OCI-LY7 (cell line): ENCODE data around the gene P2RX5. TPM values are rescaled to one million over a fixed set of nuclear protein-coding genes. Genes with fewer than 3 reads are reported as not detected.

ENCODE experiments used
- BruUV-seq: library from RNA; stranded (reverse); fragments of 400-500 nt; replicated peaks from 2 replicates; lab custom pipeline; 2021; lab: Mats Ljungman, UMichigan
- CTCF ChIA-PET: fragments of 300-600 bp; sonication (Branson Sonifier 250); formaldehyde crosslinking; loops from one replicate; lab custom pipeline; 2022; ENCODE audit warnings: antibody characterized with exemption; ENCODE audit not compliant: unreplicated experiment; lab: Charles Lee
- POLR2A ChIA-PET: fragments of 300-600 bp; sonication (Branson Sonifier 250); formaldehyde crosslinking; loops from one replicate; lab custom pipeline; 2022; ENCODE audit warnings: antibody characterized with exemption; lab: Charles Lee
- DNase-seq: peaks from one replicate; pipeline ENCODE4 v3.0.0-alpha.2; 2015; ENCODE audit warnings: low spot score
- H2AFZ ChIP-seq: fragments of 200-600 bp; sonication (generic), shearing (Covaris generic); 2 replicates; pipeline ENCODE4 v1.6.1; 2014; ENCODE audit warnings: mild to moderate bottlenecking, antibody characterized with exemption, low read length, moderate library complexity
- H3K27ac ChIP-seq: fragments of 200-600 bp; sonication (generic); 2 replicates; pipeline ENCODE4 v1.5.1; 2014; ENCODE audit warnings: mixed run types, low read depth, mild to moderate bottlenecking, moderate library complexity, low read length, inconsistent platforms; ENCODE audit not compliant: poor library complexity, severe bottlenecking
- H3K36me3 ChIP-seq: fragments of 200-600 bp; sonication (generic); 2 replicates; pipeline ENCODE4 v1.6.1; 2014; ENCODE audit warnings: mild to moderate bottlenecking, antibody characterized with exemption, low read length, moderate library complexity, mixed read lengths; ENCODE audit not compliant: insufficient read depth
- H3K4me1 ChIP-seq: fragments of 200-600 bp; sonication (generic); 2 replicates; pipeline ENCODE4 v1.5.1; 2014; ENCODE audit warnings: mild to moderate bottlenecking, low read length; ENCODE audit not compliant: insufficient read depth, poor library complexity, severe bottlenecking
- H3K4me2 ChIP-seq: fragments of 200-600 bp; sonication (generic); 2 replicates; pipeline ENCODE4 v1.6.1; 2014; ENCODE audit warnings: mild to moderate bottlenecking, low read length
- H3K4me3 ChIP-seq: fragments of 200-600 bp; sonication (generic); 2 replicates; pipeline ENCODE4 v1.5.1; 2014; ENCODE audit warnings: mild to moderate bottlenecking, low read depth, low read length; ENCODE audit not compliant: poor library complexity, severe bottlenecking
- H3K79me2 ChIP-seq: fragments of 200-600 bp; sonication (generic); 2 replicates; pipeline ENCODE4 v1.6.1; 2016; ENCODE audit warnings: low read depth, mild to moderate bottlenecking, low read length, moderate library complexity, mixed read lengths; ENCODE audit not compliant: insufficient read depth
- H3K9me2 ChIP-seq: fragments of 200-600 bp; sonication (generic); 2 replicates; pipeline ENCODE4 v1.6.1; 2016; ENCODE audit warnings: mild to moderate bottlenecking, low read length, mixed read lengths; ENCODE audit not compliant: insufficient read depth
- H3K9me3 ChIP-seq: fragments of 200-600 bp; sonication (generic); 2 replicates; pipeline ENCODE4 v1.6.1; 2014; ENCODE audit warnings: mild to moderate bottlenecking, mixed run types, low read length, mixed read lengths
- H4K20me1 ChIP-seq: fragments of 200-600 bp; sonication (generic); 2 replicates; pipeline ENCODE4 v1.6.1; 2014; ENCODE audit warnings: mild to moderate bottlenecking, antibody characterized with exemption, low read length, moderate library complexity, mixed read lengths; ENCODE audit not compliant: insufficient read depth
- EZH2phosphoT487 ChIP-seq: fragments of 200-600 bp; sonication (generic); IDR thresholded peaks from 2 replicates; pipeline ENCODE4 v1.6.1; 2018; ENCODE audit warnings: low read depth, borderline replicate concordance, mild to moderate bottlenecking, mixed run types, antibody characterized with exemption, low read length, moderate library complexity, mixed read lengths
- intact Hi-C: fragments of 100-400 bp; cut with micrococcal nuclease; formaldehyde crosslinking; loops from one replicate; pipeline ENCODE4 v1.10.0; 2022; ENCODE audit not compliant: unreplicated experiment
- total RNA-seq, 2 experiments: library from RNA; depleted of rRNA in 1 of 2; stranded (reverse); fragments of >200 nt in 1 of 2; shearing (Covaris generic) in 1 of 2; gene quantifications; 2 replicates each; pipeline ENCODE4 v1.2.3, GENCODE V29; 2014 to 2022
- TF ChIP-seq, protein P1 (sequence below): fragments of 200-600 bp; sonication (generic); conservative IDR thresholded peaks from 2 replicates; pipeline ENCODE4 v1.5.1; 2014; ENCODE audit warnings: mild to moderate bottlenecking, antibody characterized with exemption, low read length, moderate library complexity, mixed read lengths

P2RX5 gene
- total RNA-seq, 2 experiments from 2014 or later: 150 to 195 TPM

DNA sequence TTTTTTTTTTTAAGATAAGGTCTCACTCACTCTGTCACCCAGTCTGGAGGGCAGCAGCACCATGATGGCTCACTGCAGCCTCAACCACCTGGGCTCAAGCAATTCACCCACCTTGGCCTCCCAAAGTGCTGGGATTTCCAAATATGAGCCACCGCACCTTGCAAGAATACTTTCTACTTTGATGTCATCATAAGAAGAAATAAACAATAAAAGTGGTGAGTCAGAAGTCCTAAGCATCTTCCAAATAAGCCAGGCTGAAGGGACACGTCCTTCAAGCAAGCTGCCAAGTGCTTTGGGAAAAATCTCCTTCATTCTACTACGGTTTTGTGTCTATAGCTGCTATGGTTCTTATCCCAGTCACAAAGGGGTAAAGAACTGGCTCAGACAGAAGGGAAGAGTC lies 48.1 kb upstream of the P2RX5 start:
- H3K79me2 ChIP-seq: no peaks in the 10 kb centered on the region
- no peak for TF ChIP-seq EZH2phosphoT487
- TF ChIP-seq, protein P1, sequence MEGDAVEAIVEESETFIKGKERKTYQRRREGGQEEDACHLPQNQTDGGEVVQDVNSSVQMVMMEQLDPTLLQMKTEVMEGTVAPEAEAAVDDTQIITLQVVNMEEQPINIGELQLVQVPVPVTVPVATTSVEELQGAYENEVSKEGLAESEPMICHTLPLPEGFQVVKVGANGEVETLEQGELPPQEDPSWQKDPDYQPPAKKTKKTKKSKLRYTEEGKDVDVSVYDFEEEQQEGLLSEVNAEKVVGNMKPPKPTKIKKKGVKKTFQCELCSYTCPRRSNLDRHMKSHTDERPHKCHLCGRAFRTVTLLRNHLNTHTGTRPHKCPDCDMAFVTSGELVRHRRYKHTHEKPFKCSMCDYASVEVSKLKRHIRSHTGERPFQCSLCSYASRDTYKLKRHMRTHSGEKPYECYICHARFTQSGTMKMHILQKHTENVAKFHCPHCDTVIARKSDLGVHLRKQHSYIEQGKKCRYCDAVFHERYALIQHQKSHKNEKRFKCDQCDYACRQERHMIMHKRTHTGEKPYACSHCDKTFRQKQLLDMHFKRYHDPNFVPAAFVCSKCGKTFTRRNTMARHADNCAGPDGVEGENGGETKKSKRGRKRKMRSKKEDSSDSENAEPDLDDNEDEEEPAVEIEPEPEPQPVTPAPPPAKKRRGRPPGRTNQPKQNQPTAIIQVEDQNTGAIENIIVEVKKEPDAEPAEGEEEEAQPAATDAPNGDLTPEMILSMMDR: no peak
- POLR2A ChIA-PET: interaction anchor here (0.7 kb wide), 1 partner anchor 188 kb away, joined by 3 read pairs; no protein-coding TSS in a partner anchor

DNA sequence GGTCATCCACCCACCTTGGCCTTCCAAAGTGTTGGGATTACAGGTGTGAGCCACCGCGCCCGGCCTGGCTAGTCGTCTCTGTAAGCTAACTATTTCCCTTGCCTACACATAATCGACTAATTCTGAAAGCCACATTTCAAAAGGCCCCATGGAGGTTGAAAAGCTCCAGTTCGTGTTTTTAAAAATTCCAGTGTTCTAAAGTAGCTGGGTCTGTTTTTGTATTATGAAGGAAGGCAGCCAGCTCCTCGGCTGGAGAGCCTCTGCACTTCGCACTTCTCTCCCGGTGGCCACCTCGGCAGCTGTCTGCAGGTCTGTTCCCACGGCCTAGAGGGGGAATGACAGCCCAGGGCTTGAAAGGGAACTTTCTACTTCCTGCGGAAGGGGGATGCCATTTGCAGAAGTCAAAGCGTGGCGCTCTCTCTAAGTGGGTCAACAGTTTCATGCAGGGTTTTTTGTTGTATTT lies 44.7 kb upstream of the P2RX5 start:
- intact Hi-C loops: no loop called here
- no peaks in the 10 kb centered on the region for H3K9me3 ChIP-seq
- DNase-seq: no peak
- H3K9me2 ChIP-seq: no peaks in the 10 kb centered on the region
- no peaks in the 10 kb centered on the region for H3K79me2 ChIP-seq
- CTCF ChIA-PET: no interaction called here
- H4K20me1 ChIP-seq: no peaks in the 10 kb centered on the region
- POLR2A ChIA-PET: interaction anchor here (0.6 to 0.7 kb wide), 3 partner anchors 63 to 136 kb away, joined by 3 read pairs; no protein-coding TSS in a partner anchor
- TF ChIP-seq, protein P1: no peak
- no peak for TF ChIP-seq EZH2phosphoT487
- H3K4me1 ChIP-seq: peaks cover 11% of the 10 kb centered on the region
- H2AFZ ChIP-seq: no peak overlapping the region
- H3K27ac ChIP-seq: no peak overlapping the region
- H3K4me2 ChIP-seq: no peak overlapping the region
- BruUV-seq: no TSS peak
- H3K4me3 ChIP-seq: no peak overlapping the region
- H3K36me3 ChIP-seq: no peaks in the 10 kb centered on the region

More for the DNA sequence above, 48.1 kb upstream of the P2RX5 start:
- intact Hi-C loops: no loop called here
- CTCF ChIA-PET: no interaction called here
- Histone ChIP-seq H3K9me3 (no peaks in the 10 kb centered on the region), H3K4me1 (peaks cover 17% of the 10 kb centered on the region), H3K9me2 (no peaks in the 10 kb centered on the region), H2AFZ (no peak overlapping the region), H3K4me3 (no peak overlapping the region), H3K4me2 (no peak overlapping the region), H4K20me1 (no peaks in the 10 kb centered on the region), H3K36me3 (no peaks in the 10 kb centered on the region), H3K27ac (no peak overlapping the region)
- BruUV-seq: no TSS peak
- DNase-seq: no peak

DNA sequence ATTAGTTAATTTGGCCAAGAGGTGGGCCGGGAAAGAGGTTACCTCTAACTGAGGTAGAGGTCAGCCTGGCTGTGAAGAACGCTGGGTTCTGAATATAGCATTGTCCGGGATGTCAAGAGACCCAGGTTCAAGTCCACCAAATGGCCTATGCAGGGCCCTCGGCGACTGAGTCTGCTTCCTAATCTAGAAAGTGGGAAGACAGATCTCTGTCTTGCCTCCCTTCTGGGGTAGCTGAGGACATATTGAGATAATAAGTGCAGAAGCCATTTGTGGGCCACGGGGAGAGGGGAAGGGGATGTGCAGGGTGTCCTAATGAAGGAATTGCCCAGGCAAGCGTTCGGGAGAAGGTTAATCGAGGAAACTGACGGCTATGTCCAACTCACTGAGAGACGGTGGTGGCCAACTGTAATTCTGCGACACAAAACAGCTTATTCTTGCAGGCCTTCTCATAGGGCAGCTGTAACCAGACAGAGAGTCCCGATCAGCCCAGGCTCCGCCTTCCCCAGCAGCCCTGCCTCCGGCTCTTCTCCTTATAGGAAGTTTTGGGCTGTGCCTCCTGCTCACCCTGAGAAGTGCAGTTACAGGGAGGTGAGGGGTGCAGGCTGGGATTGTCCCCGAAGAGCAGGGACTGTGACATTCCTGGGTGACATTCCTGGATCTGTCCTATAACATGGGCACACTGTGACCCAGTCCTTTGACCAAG lies 43.6 kb upstream of the P2RX5 start:
- no peaks in the 10 kb centered on the region for H3K79me2 ChIP-seq
- ChIA-PET POLR2A (no interaction called here), CTCF (interaction anchor here (2.9 kb wide), 1 partner anchor 88 kb away, joined by 16 read pairs; no protein-coding TSS in a partner anchor)
- peaks cover 11% of the 10 kb centered on the region for H3K4me1 ChIP-seq
- no peak overlapping the region for H3K4me2 ChIP-seq
- intact Hi-C loops: no loop called here
- DNase-seq: no peak
- TF ChIP-seq, protein P1: no peak
- no TSS peak for BruUV-seq
- no peak overlapping the region for H3K4me3 ChIP-seq
- H3K27ac ChIP-seq: no peak overlapping the region
- no peaks in the 10 kb centered on the region for H3K36me3 ChIP-seq
- H2AFZ ChIP-seq: no peak overlapping the region; the same call in 1 of the 2 replicates
- no peaks in the 10 kb centered on the region for H4K20me1 ChIP-seq
- no peaks in the 10 kb centered on the region for H3K9me2 ChIP-seq
- H3K9me3 ChIP-seq: no peaks in the 10 kb centered on the region
